ENCODE measurements around the gene PADI2. TPM values are rescaled to one million over a fixed set of nuclear protein-coding genes. Genes with fewer than 3 reads are reported as not detected.

PADI2 gene
- total and polyA plus RNA-seq, 3 donors from 2014 or later, result 0.99 to 3.2 (median 1.1) TPM

DNA sequence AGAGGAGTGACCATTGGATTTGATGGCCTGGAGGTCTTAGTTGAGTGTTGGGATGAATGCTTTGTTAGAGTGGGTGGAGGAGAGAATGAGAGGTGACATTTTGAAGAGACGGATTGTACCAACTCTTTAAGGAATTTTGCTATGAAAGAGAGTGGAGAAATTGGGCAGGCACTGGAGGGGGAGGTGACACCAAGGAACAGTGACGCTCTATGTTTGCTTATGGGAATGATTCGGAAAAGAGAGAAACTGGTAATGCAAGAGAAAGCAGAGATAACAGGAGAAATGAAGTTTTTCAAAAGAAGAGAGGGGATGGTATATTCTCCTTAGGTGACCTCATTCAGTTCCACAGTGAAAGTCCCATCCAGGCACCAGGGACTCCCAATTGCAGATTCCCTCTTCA lies 24.5 kb upstream of the PADI2 start:
- no peak for DNase-seq
- Histone ChIP-seq H3K9me3 (no peaks in the 10 kb centered on the region), H3K4me1 (no peaks in the 10 kb centered on the region), H3K27me3 (no peaks in the 10 kb centered on the region), H3K36me3 (ENCODE audit: low read depth, missing control alignments) (no peaks in the 10 kb centered on the region), H3K27ac (no peak overlapping the region), H3K4me3 (no peak overlapping the region)
- no peak for TF ChIP-seq POLR2A (IDR thresholded peaks at IDR 0.05)
- TF ChIP-seq, protein P1, sequence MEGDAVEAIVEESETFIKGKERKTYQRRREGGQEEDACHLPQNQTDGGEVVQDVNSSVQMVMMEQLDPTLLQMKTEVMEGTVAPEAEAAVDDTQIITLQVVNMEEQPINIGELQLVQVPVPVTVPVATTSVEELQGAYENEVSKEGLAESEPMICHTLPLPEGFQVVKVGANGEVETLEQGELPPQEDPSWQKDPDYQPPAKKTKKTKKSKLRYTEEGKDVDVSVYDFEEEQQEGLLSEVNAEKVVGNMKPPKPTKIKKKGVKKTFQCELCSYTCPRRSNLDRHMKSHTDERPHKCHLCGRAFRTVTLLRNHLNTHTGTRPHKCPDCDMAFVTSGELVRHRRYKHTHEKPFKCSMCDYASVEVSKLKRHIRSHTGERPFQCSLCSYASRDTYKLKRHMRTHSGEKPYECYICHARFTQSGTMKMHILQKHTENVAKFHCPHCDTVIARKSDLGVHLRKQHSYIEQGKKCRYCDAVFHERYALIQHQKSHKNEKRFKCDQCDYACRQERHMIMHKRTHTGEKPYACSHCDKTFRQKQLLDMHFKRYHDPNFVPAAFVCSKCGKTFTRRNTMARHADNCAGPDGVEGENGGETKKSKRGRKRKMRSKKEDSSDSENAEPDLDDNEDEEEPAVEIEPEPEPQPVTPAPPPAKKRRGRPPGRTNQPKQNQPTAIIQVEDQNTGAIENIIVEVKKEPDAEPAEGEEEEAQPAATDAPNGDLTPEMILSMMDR (IDR thresholded peaks at IDR 0.05), result no peak
- WGBS, 2 donors, result 93% methylated on average over 3 of the region's 3 CpGs
- intact Hi-C loops (cut with DNase I; ENCODE audit: low total_unique reads), result no loop called here

GRCh38 chr1:17141441-17142197 lies 22.4 kb upstream of the PADI2 start:
- Histone ChIP-seq H3K36me3 (ENCODE audit: low read depth, missing control alignments) (no peaks in the 10 kb centered on the region), H3K4me1 (no peaks in the 10 kb centered on the region), H3K27ac (peak overlapping the region in 1 of 2 donors; percentile 3), H3K27me3 (no peaks in the 10 kb centered on the region), H3K9me3 (no peaks in the 10 kb centered on the region), H3K4me3 (no peak overlapping the region)
- 78 to 82% methylated on average over 10 of the region's 10 CpGs for WGBS, 2 donors
- intact Hi-C loops (cut with DNase I; ENCODE audit: low total_unique reads), result no loop called here
- no peak for TF ChIP-seq POLR2A (IDR thresholded peaks at IDR 0.05)
- no peak for DNase-seq

DNA sequence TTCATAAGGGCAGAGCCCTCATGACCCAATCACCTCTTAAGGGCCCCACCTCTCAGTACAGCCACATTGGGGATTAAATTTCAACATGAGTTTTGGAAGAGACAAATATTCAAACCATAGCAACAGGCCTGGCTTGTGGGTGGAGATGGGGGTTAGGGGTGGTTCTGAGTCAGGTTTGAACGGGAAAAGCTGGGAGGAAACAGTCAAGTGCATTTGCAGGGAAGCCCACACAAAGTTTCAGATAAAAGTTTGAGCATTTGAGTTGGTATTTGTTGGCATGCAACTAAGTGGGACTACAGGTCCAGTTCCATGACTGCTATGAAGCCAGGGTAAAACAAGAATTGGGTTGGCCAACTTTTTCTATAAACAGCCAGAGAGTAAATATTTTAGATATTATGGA lies 21.0 kb upstream of the PADI2 start:
- Histone ChIP-seq H3K4me3 (no peak overlapping the region), H3K36me3 (ENCODE audit: low read depth, missing control alignments) (no peaks in the 10 kb centered on the region), H3K4me1 (no peaks in the 10 kb centered on the region), H3K9me3 (no peaks in the 10 kb centered on the region), H3K27ac (no peak overlapping the region), H3K27me3 (no peaks in the 10 kb centered on the region)
- DNase-seq, result no peak
- TF ChIP-seq POLR2A (IDR thresholded peaks at IDR 0.05), result no peak
- TF ChIP-seq, protein P1 (IDR thresholded peaks at IDR 0.05), result no peak
- intact Hi-C loops (cut with DNase I; ENCODE audit: low total_unique reads), result no loop called here
- 56 to 72% methylated on average over 1 of the region's 1 CpG for WGBS, 2 donors

- Histone ChIP-seq H3K27me3 (no peaks in the 10 kb centered on the region), H3K27ac (no peak overlapping the region), H3K4me3 (no peak overlapping the region), H3K9me3 (no peaks in the 10 kb centered on the region), H3K36me3 (ENCODE audit: low read depth, missing control alignments) (no peaks in the 10 kb centered on the region), H3K4me1 (no peaks in the 10 kb centered on the region)
- no peak for DNase-seq
- intact Hi-C loops (cut with DNase I; ENCODE audit: low total_unique reads), result no loop called here
- no peak for TF ChIP-seq POLR2A (IDR thresholded peaks at IDR 0.05)
- TF ChIP-seq, protein P1 (IDR thresholded peaks at IDR 0.05), result no peak
Observed at GRCh38 chr1:17139637-17140036, 20.4 kb upstream of the PADI2 start.

DNA sequence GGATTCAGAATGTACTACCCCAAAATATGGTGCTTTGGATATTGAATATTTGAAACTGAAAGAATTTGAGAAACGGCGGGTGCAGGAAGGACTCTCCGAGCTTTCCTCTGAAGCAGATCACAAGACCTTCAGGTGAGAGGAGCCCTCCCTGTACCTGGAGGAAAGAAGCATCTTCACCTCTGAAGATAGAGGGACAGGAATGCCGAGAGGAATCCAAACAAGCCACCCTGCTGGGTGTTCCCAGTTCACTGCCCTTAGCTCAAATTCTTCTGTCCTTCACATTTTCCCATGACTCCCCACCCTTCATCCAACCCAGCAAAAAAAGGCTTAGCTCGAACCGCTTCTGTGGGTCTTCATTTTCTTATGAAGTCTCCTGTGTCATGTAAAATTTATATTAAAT lies 18.2 kb upstream of the PADI2 start:
- H3K27ac ChIP-seq, result no peak overlapping the region
- H3K27me3 ChIP-seq, result no peaks in the 10 kb centered on the region
- no peak overlapping the region for H3K4me3 ChIP-seq
- no peak for DNase-seq
- H3K9me3 ChIP-seq, result no peaks in the 10 kb centered on the region
- intact Hi-C loops (cut with DNase I; ENCODE audit: low total_unique reads), result no loop called here
- no peaks in the 10 kb centered on the region for H3K36me3 ChIP-seq (ENCODE audit: low read depth, missing control alignments)
- 61 to 65% methylated on average over 6 of the region's 6 CpGs for WGBS, 2 donors
- TF ChIP-seq, protein P1 (IDR thresholded peaks at IDR 0.05), result no peak
- no peak for TF ChIP-seq POLR2A (IDR thresholded peaks at IDR 0.05)
- no peaks in the 10 kb centered on the region for H3K4me1 ChIP-seq
